Smooth muscle cell (in vitro differentiated cells): Measurements from ENCODE around the gene TNS2. TPM values are rescaled to one million over a fixed set of nuclear protein-coding genes. Genes with fewer than 3 reads are reported as not detected.

Source experiments
- DNase-seq: peaks from one replicate; lab custom pipeline; 2025; ENCODE audit not compliant: unreplicated experiment; lab: John Stamatoyannopoulos, UW
- H2AFZ ChIP-seq: fragments of 200-600 bp; sonication (generic); 2 replicates; pipeline ENCODE4 v1.6.0; 2016; ENCODE audit warnings: antibody characterized with exemption, low read depth, mild to moderate bottlenecking
- H3F3A ChIP-seq: fragments of 200-600 bp; sonication (generic); 2 replicates; pipeline ENCODE4 v1.6.0; 2017; ENCODE audit warnings: antibody characterized with exemption, low read depth
- H3K27ac ChIP-seq: fragments of 200-600 bp; sonication (generic); 2 replicates; pipeline ENCODE4 v1.5.1; 2016; ENCODE audit warnings: low read depth, mild to moderate bottlenecking
- H3K27me3 ChIP-seq: fragments of 200-600 bp; sonication (generic); 2 replicates; pipeline ENCODE4 v1.6.1; 2016; ENCODE audit warnings: low read depth, mild to moderate bottlenecking
- H3K36me3 ChIP-seq: fragments of 200-600 bp; sonication (generic); 2 replicates; pipeline ENCODE4 v1.5.1; 2016; ENCODE audit warnings: low read depth
- H3K4me1 ChIP-seq: fragments of 200-600 bp; sonication (generic); 2 replicates; pipeline ENCODE4 v1.5.1; 2016; ENCODE audit warnings: low read depth
- H3K4me2 ChIP-seq: fragments of 200-600 bp; sonication (generic); 2 replicates; pipeline ENCODE4 v1.6.0; 2016; ENCODE audit warnings: mild to moderate bottlenecking
- H3K4me3 ChIP-seq: fragments of 200-600 bp; sonication (generic); 2 replicates; pipeline ENCODE4 v1.5.1; 2016; ENCODE audit warnings: mild to moderate bottlenecking
- H3K79me2 ChIP-seq: fragments of 200-600 bp; sonication (generic); 2 replicates; pipeline ENCODE4 v1.6.0; 2016; ENCODE audit warnings: low read depth, mild to moderate bottlenecking
- H3K9ac ChIP-seq: fragments of 200-600 bp; sonication (generic); 2 replicates; pipeline ENCODE4 v1.6.0; 2016; ENCODE audit warnings: low read depth
- H3K9me3 ChIP-seq: fragments of 200-600 bp; sonication (generic); replicated peaks from 2 replicates; pipeline ENCODE4 v1.5.1; 2016; ENCODE audit warnings: low read depth
- H4K20me1 ChIP-seq: fragments of 200-600 bp; sonication (generic); 2 replicates; pipeline ENCODE4 v1.6.0; 2016; ENCODE audit warnings: low read depth
- WGBS: methylation state at CpG from one replicate; pipeline ENCODE4 v1.1.7; 2016; ENCODE audit warnings: low lambda C conversion rate; 5-methylcytosine and 5-hydroxymethylcytosine counted together
- polyA plus RNA-seq: library from polyadenylated mRNA; unstranded; fragments of >200 nt; fragmentation: Nextera tagmentation; extraction: Ambion mirVana; gene quantifications from 2 replicates; pipeline ENCODE4 v1.2.1, GENCODE V29; 2016
- total RNA-seq: library from RNA; depleted of rRNA; stranded (reverse); fragments of >200 nt; gene quantifications from 2 replicates; pipeline ENCODE4 v1.2.3, GENCODE V29; 2014
- TF ChIP-seq, protein P1 (sequence below): fragments of 200-600 bp; sonication (generic); IDR thresholded peaks from 2 replicates; pipeline ENCODE4 v1.5.1; 2017; ENCODE audit warnings: borderline replicate concordance, mild to moderate bottlenecking, antibody characterized with exemption; ENCODE audit not compliant: insufficient read depth, poor library complexity, severe bottlenecking

TNS2 gene
- total and polyA plus RNA-seq, 2 experiments from 2014 or later, result 9.3 to 17.4 TPM

DNA sequence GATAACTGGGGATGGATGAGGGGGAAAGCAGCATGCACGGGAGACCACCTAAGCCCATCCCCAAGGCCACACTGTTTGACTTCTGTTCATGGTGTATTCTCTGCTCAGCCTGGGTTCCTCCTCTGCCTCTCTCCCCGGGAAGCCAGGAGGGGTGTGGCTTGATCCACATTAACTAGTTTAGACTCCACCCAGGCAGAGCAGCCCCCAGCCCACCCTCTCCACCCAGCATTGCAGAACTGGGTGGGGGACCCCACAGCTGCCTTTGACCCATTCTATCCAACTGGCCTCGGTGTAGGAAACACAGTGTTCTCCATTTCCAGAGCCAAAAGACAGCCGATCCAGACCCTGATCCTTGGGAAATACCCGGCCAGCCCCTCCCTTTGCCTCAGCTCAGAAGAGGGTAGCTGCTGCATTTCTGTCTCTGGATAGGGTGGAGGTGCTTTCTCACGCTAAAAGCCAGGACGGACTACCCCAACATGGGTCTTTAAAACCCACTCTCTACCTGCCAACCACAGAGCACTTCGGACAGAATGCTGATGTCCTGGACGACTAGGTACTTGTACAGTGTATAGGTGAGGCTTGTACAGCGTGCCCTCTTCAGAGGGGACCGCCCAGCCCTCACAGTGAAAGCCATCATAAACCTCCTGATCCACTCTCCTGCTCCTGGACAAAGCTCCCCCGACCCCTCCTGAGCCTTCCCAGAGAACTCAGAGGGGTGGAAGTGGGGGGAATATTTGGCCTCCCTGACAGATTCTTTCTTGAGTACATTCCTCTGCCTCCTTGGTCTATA lies 20.0 kb downstream of the TNS2 start:
- Histone ChIP-seq H3K36me3 (no peaks in the 10 kb centered on the region), H3K9ac (no peak overlapping the region), H3K79me2 (no peaks in the 10 kb centered on the region), H3K27ac (no peak overlapping the region), H3F3A (no peaks in the 10 kb centered on the region), H3K4me2 (no peak overlapping the region), H3K9me3 (no peaks in the 10 kb centered on the region), H4K20me1 (peaks cover 55% of the 10 kb centered on the region), H2AFZ (no peak overlapping the region), H3K4me3 (no peak overlapping the region), H3K27me3 (no peaks in the 10 kb centered on the region), H3K4me1 (no peaks in the 10 kb centered on the region)
- 93% methylated on average over 12 of the region's 12 CpGs for whole genome bisulfite sequencing
- TF ChIP-seq, protein P1, sequence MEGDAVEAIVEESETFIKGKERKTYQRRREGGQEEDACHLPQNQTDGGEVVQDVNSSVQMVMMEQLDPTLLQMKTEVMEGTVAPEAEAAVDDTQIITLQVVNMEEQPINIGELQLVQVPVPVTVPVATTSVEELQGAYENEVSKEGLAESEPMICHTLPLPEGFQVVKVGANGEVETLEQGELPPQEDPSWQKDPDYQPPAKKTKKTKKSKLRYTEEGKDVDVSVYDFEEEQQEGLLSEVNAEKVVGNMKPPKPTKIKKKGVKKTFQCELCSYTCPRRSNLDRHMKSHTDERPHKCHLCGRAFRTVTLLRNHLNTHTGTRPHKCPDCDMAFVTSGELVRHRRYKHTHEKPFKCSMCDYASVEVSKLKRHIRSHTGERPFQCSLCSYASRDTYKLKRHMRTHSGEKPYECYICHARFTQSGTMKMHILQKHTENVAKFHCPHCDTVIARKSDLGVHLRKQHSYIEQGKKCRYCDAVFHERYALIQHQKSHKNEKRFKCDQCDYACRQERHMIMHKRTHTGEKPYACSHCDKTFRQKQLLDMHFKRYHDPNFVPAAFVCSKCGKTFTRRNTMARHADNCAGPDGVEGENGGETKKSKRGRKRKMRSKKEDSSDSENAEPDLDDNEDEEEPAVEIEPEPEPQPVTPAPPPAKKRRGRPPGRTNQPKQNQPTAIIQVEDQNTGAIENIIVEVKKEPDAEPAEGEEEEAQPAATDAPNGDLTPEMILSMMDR, result no peak
- DNase-seq, result no peak

DNA sequence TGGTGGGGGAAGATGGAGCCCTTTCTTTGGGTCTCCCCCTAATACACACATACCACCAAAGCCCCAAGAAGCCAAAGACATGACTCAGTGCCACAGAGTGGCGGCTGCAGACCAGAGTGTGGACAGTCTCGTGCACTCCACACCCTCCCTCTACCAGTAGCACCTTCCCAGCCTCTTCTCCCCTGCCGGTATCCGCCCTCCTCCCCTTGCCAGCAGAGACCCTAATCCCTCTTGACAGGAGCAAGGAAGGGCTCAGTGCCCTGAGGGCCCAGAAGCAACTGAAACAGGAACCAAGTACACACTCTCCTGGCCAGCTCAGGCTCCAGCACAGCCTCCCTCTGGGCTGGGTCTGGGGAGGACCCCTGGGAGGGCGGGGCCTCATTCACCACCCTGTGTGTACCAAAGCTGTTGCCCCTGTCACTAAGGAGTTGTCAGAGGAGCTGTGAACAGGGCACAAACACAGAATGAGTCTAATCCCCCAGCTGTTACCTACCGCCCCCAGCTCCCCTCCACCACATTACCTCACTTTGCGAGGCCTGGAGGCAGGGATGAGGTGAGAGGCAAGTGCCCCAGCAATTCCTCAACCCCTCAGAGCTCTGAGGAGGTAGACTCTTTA lies 21.1 kb downstream of the TNS2 start:
- no peaks in the 10 kb centered on the region for H3K9me3 ChIP-seq
- no peaks in the 10 kb centered on the region for H3K27me3 ChIP-seq
- no peaks in the 10 kb centered on the region for H3F3A ChIP-seq
- no peaks in the 10 kb centered on the region for H3K4me1 ChIP-seq
- H3K36me3 ChIP-seq, result no peaks in the 10 kb centered on the region
- no peak for DNase-seq
- H4K20me1 ChIP-seq, result peaks cover 52% of the 10 kb centered on the region
- no peak overlapping the region for H3K4me3 ChIP-seq
- 66% methylated on average over 7 of the region's 7 CpGs for WGBS
- H3K79me2 ChIP-seq, result no peaks in the 10 kb centered on the region
- H2AFZ ChIP-seq, result no peak overlapping the region
- H3K27ac ChIP-seq, result no peak overlapping the region
- H3K4me2 ChIP-seq, result no peak overlapping the region
- TF ChIP-seq, protein P1, result no peak
- H3K9ac ChIP-seq, result no peak overlapping the region

DNA sequence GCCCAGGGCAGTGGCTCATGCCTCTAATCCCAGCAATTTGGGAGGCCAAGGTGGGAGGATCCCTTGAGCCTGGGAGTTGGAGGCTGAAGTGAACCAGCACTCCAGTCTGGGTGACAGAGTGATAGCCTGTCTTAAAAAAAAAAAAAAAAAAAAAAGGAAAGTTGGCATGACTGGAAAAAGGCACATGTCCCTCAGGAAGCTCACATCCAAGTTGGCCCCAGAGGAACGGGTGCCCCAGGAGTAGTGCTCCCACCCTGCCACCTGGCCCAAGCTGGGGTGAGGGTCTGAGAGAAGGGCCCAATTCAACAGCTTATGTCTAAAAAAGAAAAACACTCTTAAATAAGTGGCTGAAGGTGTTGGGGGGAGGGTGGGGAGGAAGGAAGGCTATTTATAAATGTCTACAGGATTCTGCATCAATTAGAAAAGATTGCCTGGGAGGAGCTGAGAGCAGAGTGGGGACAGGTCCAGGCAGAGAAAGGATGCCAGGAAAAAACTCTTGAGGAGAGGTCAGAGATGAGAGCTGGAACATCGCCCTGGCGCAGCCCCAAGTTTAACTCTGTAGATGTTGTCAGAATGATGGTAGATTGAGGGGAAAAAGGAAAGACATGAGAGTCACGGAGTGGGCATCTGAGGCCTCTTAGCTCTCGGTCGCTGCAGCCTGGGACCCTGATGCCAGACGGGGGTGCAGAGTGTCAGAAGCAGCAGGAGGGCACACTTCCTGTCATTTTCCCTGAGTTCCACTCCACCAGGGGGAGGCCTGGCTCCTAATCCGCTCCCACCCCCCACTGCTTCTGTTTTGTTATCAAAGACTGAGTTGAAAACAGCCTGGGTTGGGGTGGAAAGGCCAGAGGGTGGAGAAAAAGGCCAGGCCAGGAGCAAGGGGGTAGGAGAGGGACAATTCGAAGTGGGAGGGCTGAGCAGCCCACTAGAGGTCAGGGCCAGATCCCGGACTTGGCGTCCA lies 22.0 kb downstream of the TNS2 start:
- Histone ChIP-seq H3K36me3 (no peaks in the 10 kb centered on the region), H2AFZ (no peak overlapping the region), H3F3A (no peaks in the 10 kb centered on the region), H4K20me1 (peaks cover 56% of the 10 kb centered on the region), H3K4me1 (no peaks in the 10 kb centered on the region), H3K4me3 (no peak overlapping the region), H3K27me3 (no peaks in the 10 kb centered on the region), H3K79me2 (no peaks in the 10 kb centered on the region), H3K4me2 (no peak overlapping the region), H3K27ac (no peak overlapping the region), H3K9me3 (no peaks in the 10 kb centered on the region), H3K9ac (no peak overlapping the region)
- whole genome bisulfite sequencing, result 72% methylated on average over 11 of the region's 11 CpGs
- TF ChIP-seq, protein P1, result no peak
- no peak for DNase-seq
